Psoas muscle (tissue), 8 donors: Measurements from ENCODE around the gene IFIH1. TPM values are rescaled to one million over a fixed set of nuclear protein-coding genes. Genes with fewer than 3 reads are reported as not detected.

Experiments used
- ATAC-seq, 4 donors: fragments of 200-7000 bp; cut with Tn5 transposase; one replicate each; pipeline ENCODE4 v1.9.1; 2020; ENCODE audit warnings: moderate library complexity in 3 of 4, mild to moderate bottlenecking in 2 of 4
- DNase-seq, 2 donors: peaks; one replicate each; pipeline ENCODE4 v3.0.0-alpha.2; 2020
- H3K27ac ChIP-seq: fragments of 200-600 bp; one replicate; pipeline ENCODE4 v1.8.0; 2022
- H3K27me3 ChIP-seq, 3 donors: fragments of 200-600 bp in 1 of 3; one replicate each; pipeline versions ENCODE4 v1.6.1 to v1.8.0; 2013 to 2022; ENCODE audit warnings: low read length in 2 of 3, mild to moderate bottlenecking in 2 of 3, moderate library complexity in 1 of 3; ENCODE audit not compliant: insufficient read depth in 3 of 3
- H3K36me3 ChIP-seq, 2 donors: fragments of 200-600 bp in 1 of 2; one replicate each; pipeline versions ENCODE4 v1.6.1 to v1.8.0; 2013 to 2022; ENCODE audit warnings: low read depth in 1 of 2, mild to moderate bottlenecking in 1 of 2, moderate library complexity in 1 of 2; ENCODE audit not compliant: insufficient read depth in 1 of 2
- H3K4me1 ChIP-seq: fragments of 200-600 bp; one replicate; pipeline ENCODE4 v1.8.0; 2022
- H3K4me3 ChIP-seq: fragments of 200-600 bp; one replicate; pipeline ENCODE4 v1.8.0; 2022; ENCODE audit warnings: mild to moderate bottlenecking
- H3K9me3 ChIP-seq: fragments of 200-600 bp; one replicate; pipeline ENCODE4 v1.8.0; 2022
- CTCF ChIP-seq: fragments of 200-600 bp; IDR thresholded peaks from one replicate; pipeline ENCODE4 v1.8.0; 2022; ENCODE audit warnings: antibody characterized with exemption
- WGBS, 3 donors: extraction: QIAGEN DNeasy Blood & Tissue Kit; methylation state at CpG; one replicate each; pipeline versions ENCODE4 v1.1.6 to v1.1.7; 2013; 5-methylcytosine and 5-hydroxymethylcytosine counted together
- intact Hi-C, 2 donors: fragments of 100-400 bp; cut with DNase I; formaldehyde crosslinking; loops; one replicate each; pipeline versions ENCODE4 v1.11.0 to v1.14.2; 2022
- polyA plus RNA-seq, 3 donors: library from polyadenylated mRNA; stranded (reverse); fragments of 200-250 nt; gene quantifications; one replicate each; pipeline ENCODE4 v1.2.3, GENCODE V29; 2013
- total RNA-seq, 4 donors: library from RNA; stranded (reverse); fragmentation: NEBNext Ultra II Directional in 2 of 4; extraction: Animal tissue kit (Norgen Biotek cat#: 25700) in 2 of 4; gene quantifications; one replicate each; pipeline versions ENCODE4 v1.2.1 to v1.2.4, GENCODE V29; 2021 to 2023
- donor health status: healthy with polysubstance abuse.
- donor health status: DM: no; HTN: no; CAD: no; lungs with moderate emphysema.
- donor health status: Bipolar disorder and iron deficiency.
- donor health status: healthy.
- donor health status: DM: yes; HTN: yes; CAD: no.
- donor health status: DM: no; HTN: no; CAD: no.
- donor health status: DM: no; HTN: no; CAD: no.
- donor health status: DM: yes; HTN: yes; CAD: no.

Gene IFIH1
- total and polyA plus RNA-seq, 7 donors, result 0.98 to 3.6 (median 1.8) TPM

DNA sequence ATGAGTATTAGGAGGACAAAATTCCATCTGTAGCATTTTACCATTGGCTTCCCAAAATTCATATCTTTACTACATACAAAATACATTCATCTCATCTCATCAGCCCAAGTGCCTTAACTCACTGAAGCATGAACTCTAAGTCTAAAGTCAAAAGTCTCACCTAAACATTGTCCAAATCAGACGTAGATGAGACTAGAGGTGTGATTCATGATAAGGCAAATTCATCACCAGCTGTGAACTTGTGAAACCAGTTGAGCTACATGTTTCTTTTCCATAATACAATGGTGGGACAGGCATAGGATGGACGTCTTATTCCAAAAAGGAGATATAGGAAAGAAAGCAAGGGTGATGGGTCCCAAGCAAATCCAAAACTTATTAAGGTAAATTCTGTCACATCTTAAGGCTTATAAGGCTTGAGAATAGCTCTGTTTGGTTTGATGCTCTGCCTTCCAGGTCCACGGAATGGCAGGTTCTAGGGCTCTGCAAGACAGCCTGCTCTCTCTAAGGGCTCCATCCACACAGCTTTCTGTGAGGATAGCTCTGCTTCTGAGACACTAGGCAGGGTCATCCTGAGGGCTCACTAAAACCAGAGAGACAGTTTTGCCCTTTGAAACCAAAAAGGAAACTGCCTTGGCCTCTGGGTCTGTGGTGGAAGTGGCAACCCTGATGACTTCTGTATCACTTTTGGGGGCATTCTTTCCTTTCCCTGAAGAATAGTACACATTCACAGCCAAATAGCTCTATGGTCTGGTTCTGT is 9.6 kb downstream of the IFIH1 start:
- H3K36me3 ChIP-seq, result peaks cover 0 to 7% of the 10 kb centered on the region in 2 donors

GRCh38 chr2:162305901-162306300 is 12.6 kb downstream of the IFIH1 start:
- H3K9me3 ChIP-seq, result no peaks in the 10 kb centered on the region
- DNase-seq (no peak), ATAC-seq (no peak)
- no peak overlapping the region for H3K27ac ChIP-seq
- 78 to 84% (median 82%) methylated on average over 3 of the region's 3 CpGs for WGBS, 3 donors
- no peak for TF ChIP-seq CTCF
- intact Hi-C loops, result no loop called here
- H3K4me1 ChIP-seq, result peaks cover 3% of the 10 kb centered on the region
- peaks cover 0 to 7% of the 10 kb centered on the region in 2 donors for H3K36me3 ChIP-seq
- H3K27me3 ChIP-seq, result no peaks in the 10 kb centered on the region
- no peak overlapping the region for H3K4me3 ChIP-seq

More for the DNA sequence above, 9.6 kb downstream of the IFIH1 start:
- intact Hi-C loops, result no loop called here
- H3K9me3 ChIP-seq, result no peaks in the 10 kb centered on the region
- DNase-seq (no peak), ATAC-seq (no peak)
- 74 to 97% (median 94%) methylated on average over 3 of the region's 3 CpGs for WGBS, 3 donors
- no peak overlapping the region for H3K27ac ChIP-seq
- H3K4me1 ChIP-seq, result no peaks in the 10 kb centered on the region
- no peak for TF ChIP-seq CTCF
- no peaks in the 10 kb centered on the region for H3K27me3 ChIP-seq
- no peak overlapping the region for H3K4me3 ChIP-seq

GRCh38 chr2:162301877-162302276 is 16.6 kb downstream of the IFIH1 start:
- H3K4me1 ChIP-seq, result peaks cover 5% of the 10 kb centered on the region
- no peak for ATAC-seq
- intact Hi-C loops, result no loop called here
- no peak overlapping the region for H3K27ac ChIP-seq
- no peaks in the 10 kb centered on the region for H3K27me3 ChIP-seq
- 65 to 91% (median 76%) methylated on average over 1 of the region's 1 CpG for WGBS, 3 donors
- no peaks in the 10 kb centered on the region for H3K9me3 ChIP-seq
- peaks cover 0 to 3% of the 10 kb centered on the region in 2 donors for H3K36me3 ChIP-seq
- TF ChIP-seq CTCF, result no peak
- no peak for DNase-seq
- H3K4me3 ChIP-seq, result no peak overlapping the region

DNA sequence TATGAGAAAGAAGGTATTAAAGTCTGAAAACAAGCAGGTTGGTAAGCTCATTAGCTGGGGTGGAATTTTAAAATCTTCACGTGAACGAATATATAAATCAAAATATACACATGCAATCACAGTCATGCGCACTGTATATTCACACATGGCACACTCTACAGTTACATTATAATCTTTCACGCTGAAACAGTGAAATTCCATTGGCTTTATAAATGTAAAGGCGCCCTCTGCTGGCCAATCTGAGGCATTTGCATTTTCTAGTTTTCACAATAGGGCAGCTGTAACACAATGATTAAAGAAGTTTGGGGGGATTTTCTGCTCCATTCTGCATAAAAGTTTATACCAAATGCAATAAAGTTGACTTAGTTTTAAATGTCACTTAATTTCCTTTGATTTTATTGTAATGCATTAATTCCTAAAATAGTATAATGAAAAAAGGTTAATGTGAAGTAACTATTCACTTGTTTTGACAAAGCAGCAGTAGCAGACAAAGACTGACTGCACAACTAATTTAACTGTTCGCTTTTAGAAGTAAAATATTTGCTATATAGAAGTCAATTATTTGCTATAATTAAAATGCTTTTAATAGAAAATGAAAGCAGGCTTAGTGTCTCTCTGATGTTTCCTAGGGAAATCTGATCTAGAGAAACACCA is 17.2 kb downstream of the IFIH1 start:
- peak in 3 of 4 donors; percentile 53 to 73 (median 53) for ATAC-seq
- TF ChIP-seq CTCF, result peak; percentile 81
- intact Hi-C loops, result no loop called here
- WGBS, 3 donors, result 8 to 13% (median 10%) methylated on average over 6 of the region's 6 CpGs
- no peaks in the 10 kb centered on the region for H3K36me3 ChIP-seq
- no peaks in the 10 kb centered on the region for H3K9me3 ChIP-seq
- no peak overlapping the region for H3K27ac ChIP-seq
- no peak overlapping the region for H3K4me3 ChIP-seq
- H3K27me3 ChIP-seq, result no peaks in the 10 kb centered on the region
- peaks cover 5% of the 10 kb centered on the region for H3K4me1 ChIP-seq
- DNase-seq, result peak in 1 of 2 donors; percentile 19
